Lower leg skin (tissue), 3 donors: ENCODE measurements around the gene C18orf63.

Experiments used
- POLR2A ChIP-seq, 2 donors: fragments of 450-650 bp; IDR thresholded peaks; one replicate each; pipeline ENCODE4 v1.6.1; 2016 to 2017; ENCODE audit warnings: antibody characterized with exemption in 2 of 2, mild to moderate bottlenecking in 1 of 2, moderate library complexity in 1 of 2
- TF ChIP-seq, protein P1 (sequence below), 3 donors: fragments of 450-650 bp; IDR thresholded peaks; one replicate each; pipeline ENCODE4 v1.5.1; 2016; ENCODE audit warnings: antibody characterized with exemption in 3 of 3, mild to moderate bottlenecking in 3 of 3, moderate library complexity in 2 of 3

DNA sequence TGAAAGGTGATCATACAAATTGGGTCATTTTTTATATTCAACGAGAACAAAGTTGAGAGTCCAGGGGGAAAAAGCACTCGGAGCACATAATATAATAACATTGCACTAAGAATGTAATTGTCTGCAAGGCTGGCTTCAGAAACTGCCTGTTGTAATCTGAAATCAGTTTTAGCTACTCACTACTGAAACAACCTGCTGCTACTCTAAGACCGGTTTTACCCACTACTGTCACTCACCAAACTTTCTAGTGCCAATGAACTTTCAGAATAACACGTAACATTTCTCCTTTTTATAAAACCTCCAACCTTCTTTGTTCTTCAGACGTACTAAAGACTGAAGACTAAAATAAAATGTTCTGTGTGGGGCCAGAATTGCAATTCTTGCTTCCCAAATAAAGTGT lies 12.3 kb upstream of the C18orf63 start:
- TF ChIP-seq, protein P1, sequence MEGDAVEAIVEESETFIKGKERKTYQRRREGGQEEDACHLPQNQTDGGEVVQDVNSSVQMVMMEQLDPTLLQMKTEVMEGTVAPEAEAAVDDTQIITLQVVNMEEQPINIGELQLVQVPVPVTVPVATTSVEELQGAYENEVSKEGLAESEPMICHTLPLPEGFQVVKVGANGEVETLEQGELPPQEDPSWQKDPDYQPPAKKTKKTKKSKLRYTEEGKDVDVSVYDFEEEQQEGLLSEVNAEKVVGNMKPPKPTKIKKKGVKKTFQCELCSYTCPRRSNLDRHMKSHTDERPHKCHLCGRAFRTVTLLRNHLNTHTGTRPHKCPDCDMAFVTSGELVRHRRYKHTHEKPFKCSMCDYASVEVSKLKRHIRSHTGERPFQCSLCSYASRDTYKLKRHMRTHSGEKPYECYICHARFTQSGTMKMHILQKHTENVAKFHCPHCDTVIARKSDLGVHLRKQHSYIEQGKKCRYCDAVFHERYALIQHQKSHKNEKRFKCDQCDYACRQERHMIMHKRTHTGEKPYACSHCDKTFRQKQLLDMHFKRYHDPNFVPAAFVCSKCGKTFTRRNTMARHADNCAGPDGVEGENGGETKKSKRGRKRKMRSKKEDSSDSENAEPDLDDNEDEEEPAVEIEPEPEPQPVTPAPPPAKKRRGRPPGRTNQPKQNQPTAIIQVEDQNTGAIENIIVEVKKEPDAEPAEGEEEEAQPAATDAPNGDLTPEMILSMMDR (IDR thresholded peaks at IDR 0.05), result no peak
- TF ChIP-seq POLR2A (IDR thresholded peaks at IDR 0.05), result no peak
